B cell (primary cell): Measurements from ENCODE around the gene MAVS. TPM values are rescaled to one million over a fixed set of nuclear protein-coding genes. Genes with fewer than 3 reads are reported as not detected.

ENCODE experiments used
- ATAC-seq: fragments of 200-7000 bp; cut with Tn5 transposase; one replicate; pipeline ENCODE4 v1.10.0; 2021; ENCODE audit warnings: low read depth, mild to moderate bottlenecking, moderate number of reproducible peaks, moderate library complexity
- CTCF ChIA-PET: fragments of 350-600 bp; sonication (Branson Sonifier 250); formaldehyde crosslinking; loops from one replicate; lab custom pipeline; 2021; ENCODE audit warnings: antibody characterized with exemption, inconsistent platforms; lab: Charles Lee
- POLR2A ChIA-PET: fragments of 350-600 bp; sonication (Branson Sonifier 250); formaldehyde crosslinking; loops from one replicate; lab custom pipeline; 2021; ENCODE audit warnings: antibody characterized with exemption; lab: Charles Lee
- DNase-seq: peaks from one replicate; pipeline ENCODE4 v3.0.0; 2013
- H2AFZ ChIP-seq: 2 replicates; pipeline ENCODE4 v1.6.1; 2012; ENCODE audit warnings: mild to moderate bottlenecking, low read depth, low read length; ENCODE audit not compliant: insufficient read depth, poor library complexity, severe bottlenecking
- H3K27ac ChIP-seq, 2 donors: 1 replicate in 1 of 2; 2 replicates in 1 of 2; pipeline ENCODE4 v1.5.1; 2012 to 2013; ENCODE audit warnings: low read length in 2 of 2, mild to moderate bottlenecking in 2 of 2, moderate library complexity in 1 of 2
- H3K27me3 ChIP-seq, 4 experiments: fragments of 200-600 bp in 1 of 4; sonication (generic) in 1 of 4; replicated peaks in 1 of 4; 1 replicate in 2 of 4; 2 replicates in 2 of 4; pipeline versions ENCODE4 v1.6.1 to v1.7.0; 2013 to 2016; ENCODE audit warnings: low read length in 3 of 4, mild to moderate bottlenecking in 2 of 4, mixed read lengths in 1 of 4, moderate library complexity in 1 of 4; ENCODE audit not compliant: insufficient read depth in 4 of 4, control insufficient read depth in 3 of 4; ENCODE audit errors: control extremely low read depth in 1 of 4
- H3K36me3 ChIP-seq, 2 experiments: replicated peaks in 1 of 2; 1 replicate in 1 of 2; 2 replicates in 1 of 2; pipeline versions ENCODE4 v1.6.1 to v1.7.1; 2013; ENCODE audit warnings: low read length in 1 of 2; ENCODE audit not compliant: insufficient read depth in 2 of 2, control insufficient read depth in 1 of 2; ENCODE audit errors: control extremely low read depth in 1 of 2, extremely low read depth in 1 of 2
- H3K4me1 ChIP-seq, 2 donors: fragments of 200-600 bp in 1 of 2; sonication (generic) in 1 of 2; 1 replicate in 1 of 2; 2 replicates in 1 of 2; pipeline versions ENCODE4 v1.5.1 to v1.6.1; 2013 to 2017; ENCODE audit warnings: low read length in 2 of 2; ENCODE audit not compliant: control insufficient read depth in 2 of 2, insufficient read depth in 2 of 2
- H3K4me2 ChIP-seq: replicated peaks from 2 replicates; pipeline ENCODE3; 2012; ENCODE audit warnings: mild to moderate bottlenecking, low read depth, low read length; ENCODE audit not compliant: poor library complexity, severe bottlenecking
- H3K4me3 ChIP-seq, 5 experiments: fragments of 200-600 bp in 1 of 5; sonication (generic) in 1 of 5; 1 replicate in 3 of 5; 2 replicates in 2 of 5; pipeline versions ENCODE4 v1.5.1 to v1.7.0; 2011 to 2016; ENCODE audit warnings: low read length in 4 of 5, mild to moderate bottlenecking in 4 of 5, low read depth in 2 of 5, control low read depth in 1 of 5, moderate library complexity in 1 of 5; ENCODE audit not compliant: insufficient read depth in 1 of 5; ENCODE audit errors: control extremely low read depth in 1 of 5, extremely low read depth in 1 of 5
- H3K79me2 ChIP-seq: fragments of 200-600 bp; sonication (generic); one replicate; pipeline ENCODE4 v1.6.0; 2016; ENCODE audit warnings: low read length; ENCODE audit not compliant: control insufficient read depth, insufficient read depth
- H3K9ac ChIP-seq: fragments of 200-600 bp; sonication (generic); 2 replicates; pipeline ENCODE4 v1.6.1; 2017; ENCODE audit warnings: mild to moderate bottlenecking, low read length, moderate library complexity
- H3K9me3 ChIP-seq, 3 donors: one replicate each; pipeline versions ENCODE4 v1.6.1 to v1.7.1; 2013; ENCODE audit warnings: low read length in 2 of 3; ENCODE audit not compliant: control insufficient read depth in 2 of 3, insufficient read depth in 1 of 3; ENCODE audit errors: control extremely low read depth in 1 of 3
- H4K20me1 ChIP-seq: 2 replicates; pipeline ENCODE4 v1.6.0; 2012; ENCODE audit warnings: mild to moderate bottlenecking, low read length; ENCODE audit not compliant: insufficient read depth, control insufficient read depth, poor library complexity, severe bottlenecking
- H3K27ac Mint-ChIP-seq: one replicate; pipeline ENCODE4 v1.8.0; 2021; ENCODE audit warnings: mixed read lengths
- H3K27me3 Mint-ChIP-seq: one replicate; pipeline ENCODE4 v1.8.0; 2021; ENCODE audit warnings: mixed read lengths
- H3K4me1 Mint-ChIP-seq: one replicate; pipeline ENCODE4 v1.8.0; 2021; ENCODE audit warnings: mixed read lengths
- H3K4me3 Mint-ChIP-seq: one replicate; pipeline ENCODE4 v1.8.0; 2021; ENCODE audit warnings: mixed read lengths
- H3K9me3 Mint-ChIP-seq: one replicate; pipeline ENCODE4 v1.8.0; 2022; ENCODE audit warnings: mixed read lengths; ENCODE audit not compliant: insufficient read depth
- EZH2 ChIP-seq: IDR thresholded peaks from 2 replicates; pipeline ENCODE4 v1.6.1; 2012; ENCODE audit warnings: borderline replicate concordance, low read depth, mild to moderate bottlenecking, moderate library complexity, low read length; ENCODE audit not compliant: insufficient read depth, poor library complexity, severe bottlenecking
- WGBS: methylation state at CpG from one replicate; pipeline ENCODE4 v1.1.5; 2013; ENCODE audit warnings: missing lambda C conversion rate; ENCODE audit not compliant: insufficient coverage; 5-methylcytosine and 5-hydroxymethylcytosine counted together
- intact Hi-C: fragments of 100-400 bp; cut with micrococcal nuclease; formaldehyde crosslinking; loops from one replicate; pipeline ENCODE4 v1.10.0; 2022
- polyA plus RNA-seq: library from polyadenylated mRNA; depleted of rRNA; stranded (reverse); fragments of >200 nt; gene quantifications from 2 replicates; pipeline ENCODE4 v1.2.3, GENCODE V29; 2012
- total RNA-seq, 2 donors: library from RNA; stranded (reverse); fragments of 120-200 nt in 1 of 2; gene quantifications; 1 replicate in 1 of 2; 2 replicates in 1 of 2; pipeline versions ENCODE4 v1.2.3 to v1.2.4, GENCODE V29; 2013 to 2022
- TF ChIP-seq, protein P1 (sequence below): fragments of 200-600 bp; IDR thresholded peaks from one replicate; pipeline ENCODE4 v1.8.0; 2022; ENCODE audit warnings: antibody characterized with exemption, mild to moderate bottlenecking

MAVS gene
- total and polyA plus RNA-seq, 2 donors (not counting 1 experiment from before 2014, with no cell fraction given): 17.2 to 52.2 TPM

- Mint-ChIP-seq H3K4me3 (no peak overlapping the region), H3K27ac (no peak overlapping the region), H3K9me3 (no peaks in the 10 kb centered on the region), H3K4me1 (peaks cover 75% of the 10 kb centered on the region), H3K27me3 (no peaks in the 10 kb centered on the region)
- no peak for ATAC-seq
- ChIA-PET CTCF (no interaction called here), POLR2A (no interaction called here)
- Histone ChIP-seq H2AFZ (no peak overlapping the region), H3K4me1 (peaks cover 37 to 52% of the 10 kb centered on the region in 2 donors), H4K20me1 (peaks cover 88% of the 10 kb centered on the region), H3K27ac (no peak overlapping the region), H3K4me2 (no peak overlapping the region), H3K79me2 (peaks cover 97% of the 10 kb centered on the region), H3K9me3 (no peaks in the 10 kb centered on the region), H3K4me3 (no peak overlapping the region), H3K36me3 (peaks cover 0 to 12% of the 10 kb centered on the region in 2 experiments), H3K27me3 (no peaks in the 10 kb centered on the region), H3K9ac (no peak overlapping the region)
- intact Hi-C loops: no loop called here
- TF ChIP-seq EZH2: no peak
- TF ChIP-seq, protein P1, sequence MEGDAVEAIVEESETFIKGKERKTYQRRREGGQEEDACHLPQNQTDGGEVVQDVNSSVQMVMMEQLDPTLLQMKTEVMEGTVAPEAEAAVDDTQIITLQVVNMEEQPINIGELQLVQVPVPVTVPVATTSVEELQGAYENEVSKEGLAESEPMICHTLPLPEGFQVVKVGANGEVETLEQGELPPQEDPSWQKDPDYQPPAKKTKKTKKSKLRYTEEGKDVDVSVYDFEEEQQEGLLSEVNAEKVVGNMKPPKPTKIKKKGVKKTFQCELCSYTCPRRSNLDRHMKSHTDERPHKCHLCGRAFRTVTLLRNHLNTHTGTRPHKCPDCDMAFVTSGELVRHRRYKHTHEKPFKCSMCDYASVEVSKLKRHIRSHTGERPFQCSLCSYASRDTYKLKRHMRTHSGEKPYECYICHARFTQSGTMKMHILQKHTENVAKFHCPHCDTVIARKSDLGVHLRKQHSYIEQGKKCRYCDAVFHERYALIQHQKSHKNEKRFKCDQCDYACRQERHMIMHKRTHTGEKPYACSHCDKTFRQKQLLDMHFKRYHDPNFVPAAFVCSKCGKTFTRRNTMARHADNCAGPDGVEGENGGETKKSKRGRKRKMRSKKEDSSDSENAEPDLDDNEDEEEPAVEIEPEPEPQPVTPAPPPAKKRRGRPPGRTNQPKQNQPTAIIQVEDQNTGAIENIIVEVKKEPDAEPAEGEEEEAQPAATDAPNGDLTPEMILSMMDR: no peak
- DNase-seq: no peak
- WGBS: 100% methylated on average over 2 of the region's 2 CpGs
Measured at GRCh38 chr20:3904224-3904623, 57.6 kb downstream of the MAVS start.

- Histone ChIP-seq H3K27ac (no peak overlapping the region), H3K79me2 (peaks cover 97% of the 10 kb centered on the region), H2AFZ (no peak overlapping the region), H3K4me2 (no peak overlapping the region), H4K20me1 (peaks cover 88% of the 10 kb centered on the region), H3K27me3 (no peaks in the 10 kb centered on the region), H3K4me1 (peaks cover 33 to 51% of the 10 kb centered on the region in 2 donors), H3K36me3 (peaks cover 0 to 16% of the 10 kb centered on the region in 2 experiments), H3K4me3 (no peak overlapping the region), H3K9me3 (no peaks in the 10 kb centered on the region), H3K9ac (no peak overlapping the region)
- TF ChIP-seq, protein P1: no peak
- no peak for TF ChIP-seq EZH2
- H3K27me3 Mint-ChIP-seq: no peaks in the 10 kb centered on the region
- no peak overlapping the region for H3K4me3 Mint-ChIP-seq
- peak overlapping the region; percentile 41 for H3K27ac Mint-ChIP-seq
- no peak for ATAC-seq
- WGBS: 93% methylated on average over 5 of the region's 5 CpGs
- H3K9me3 Mint-ChIP-seq: no peaks in the 10 kb centered on the region
- intact Hi-C loops: no loop called here
- DNase-seq: no peak
- ChIA-PET CTCF (interaction anchor here (0.6 kb wide), 1 partner anchor 137 kb away, joined by 3 read pairs; the partner anchor contains the start of gene ADISSP), POLR2A (no interaction called here)
- H3K4me1 Mint-ChIP-seq: peaks cover 70% of the 10 kb centered on the region
Measured at GRCh38 chr20:3904857-3905256, 58.2 kb downstream of the MAVS start.
